HG03196 (cell line): ENCODE results near the gene DYRK1A.

Source experiments
- ATAC-seq: cut with Tn5 transposase; IDR thresholded peaks from one replicate; pipeline ENCODE4 v1.9.1; 2021; ENCODE audit not compliant: unreplicated experiment

Gene DYRK1A

GRCh38 chr21:37475186-37475868, 108.8 kb downstream of the DYRK1A start:
- ATAC-seq, result no peak

DNA sequence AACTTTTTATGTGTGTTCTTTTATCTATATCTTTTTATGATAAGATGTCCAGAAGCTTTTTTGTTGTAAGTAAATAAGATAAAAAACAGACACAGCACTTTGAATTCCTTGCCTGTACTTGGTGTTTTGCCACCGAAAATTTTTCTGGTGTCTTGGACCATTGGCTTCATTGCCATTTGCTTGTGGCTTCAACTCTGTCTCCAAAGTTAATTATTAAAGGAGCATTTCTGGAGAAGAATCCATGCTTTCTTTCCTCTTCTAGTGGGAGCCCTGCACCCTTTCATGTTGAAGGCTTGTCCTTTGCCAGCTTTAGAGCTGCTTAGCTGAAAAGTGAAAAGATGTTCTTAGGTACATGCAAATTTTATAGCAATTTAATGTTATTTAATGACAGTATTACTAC, 112.2 kb downstream of the DYRK1A start:
- no peak for ATAC-seq

GRCh38 chr21:37483776-37484175, 117.2 kb downstream of the DYRK1A start:
- ATAC-seq, result no peak

DNA sequence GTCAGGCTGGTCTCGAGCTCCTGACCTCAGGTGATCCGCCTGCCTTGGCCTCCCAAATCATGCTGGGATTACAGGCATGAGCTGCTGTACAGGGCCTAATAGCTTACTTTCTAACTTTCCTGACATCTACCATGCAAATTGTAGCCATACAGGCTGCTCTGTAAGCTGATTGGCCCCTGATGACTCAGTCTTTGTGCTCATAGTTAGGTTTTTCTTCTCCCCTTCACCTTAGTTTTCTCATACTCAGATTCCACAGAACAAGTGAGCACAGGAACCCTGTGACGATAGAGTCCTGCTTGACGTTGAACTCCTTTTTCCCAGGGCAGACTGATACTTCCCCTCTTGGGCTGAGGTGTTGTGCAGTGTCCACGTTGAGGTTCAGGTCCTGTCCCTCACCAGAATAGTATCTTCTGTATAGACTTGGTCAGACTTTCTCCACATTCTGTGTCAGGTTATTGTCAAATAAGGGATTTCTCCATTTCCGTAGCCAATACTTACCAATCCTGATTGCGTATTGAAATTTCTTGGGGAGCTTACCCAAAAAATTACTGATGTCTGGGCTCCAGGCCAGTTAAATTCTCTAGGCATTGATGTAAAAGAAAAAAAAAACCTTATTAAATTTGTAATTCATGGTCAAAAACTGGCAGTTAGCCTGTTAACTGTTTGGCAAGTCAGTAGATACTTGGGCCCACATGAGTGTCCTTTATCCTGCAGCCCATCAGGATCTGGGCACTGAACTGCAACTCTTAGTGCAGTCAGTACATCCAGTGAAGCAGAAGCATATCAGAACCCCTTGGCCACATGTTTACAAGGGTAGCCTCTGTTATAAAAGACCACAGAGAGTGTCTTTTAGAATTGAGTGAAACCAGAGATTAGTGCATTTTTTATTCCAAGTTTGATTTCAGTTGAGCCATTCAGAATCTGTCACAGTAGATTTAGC, 118.2 kb downstream of the DYRK1A start:
- no peak for ATAC-seq

DNA sequence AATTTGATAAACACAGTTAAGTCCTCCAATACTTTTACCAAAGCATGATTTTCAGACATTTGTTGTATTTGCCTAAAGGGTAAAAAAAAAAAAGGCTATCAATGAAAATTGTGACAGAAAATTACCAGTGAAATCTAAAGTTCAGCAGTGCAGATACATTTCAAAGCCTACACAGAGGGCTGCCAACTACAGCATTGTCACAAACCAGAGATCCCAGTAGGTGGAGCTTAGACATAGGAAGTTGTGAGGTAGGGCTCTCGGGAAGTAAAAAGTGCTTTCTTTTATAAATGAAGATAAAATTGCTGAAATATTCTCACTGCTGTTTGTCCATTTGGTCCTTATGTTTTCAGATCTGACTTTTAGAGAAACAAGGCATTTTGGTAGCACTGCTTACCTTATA, 123.0 kb downstream of the DYRK1A start:
- ATAC-seq, result no peak

DNA sequence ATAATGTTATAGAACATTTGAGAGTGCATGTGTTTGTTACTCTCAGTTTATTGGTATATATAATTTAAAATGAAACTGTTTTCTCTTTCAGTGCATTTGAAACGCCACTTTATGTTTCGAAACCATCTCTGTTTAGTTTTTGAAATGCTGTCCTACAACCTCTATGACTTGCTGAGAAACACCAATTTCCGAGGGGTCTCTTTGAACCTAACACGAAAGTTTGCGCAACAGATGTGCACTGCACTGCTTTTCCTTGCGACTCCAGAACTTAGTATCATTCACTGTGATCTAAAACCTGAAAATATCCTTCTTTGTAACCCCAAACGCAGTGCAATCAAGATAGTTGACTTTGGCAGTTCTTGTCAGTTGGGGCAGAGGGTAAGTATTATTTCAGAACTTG, 123.5 kb downstream of the DYRK1A start:
- no peak for ATAC-seq

DNA sequence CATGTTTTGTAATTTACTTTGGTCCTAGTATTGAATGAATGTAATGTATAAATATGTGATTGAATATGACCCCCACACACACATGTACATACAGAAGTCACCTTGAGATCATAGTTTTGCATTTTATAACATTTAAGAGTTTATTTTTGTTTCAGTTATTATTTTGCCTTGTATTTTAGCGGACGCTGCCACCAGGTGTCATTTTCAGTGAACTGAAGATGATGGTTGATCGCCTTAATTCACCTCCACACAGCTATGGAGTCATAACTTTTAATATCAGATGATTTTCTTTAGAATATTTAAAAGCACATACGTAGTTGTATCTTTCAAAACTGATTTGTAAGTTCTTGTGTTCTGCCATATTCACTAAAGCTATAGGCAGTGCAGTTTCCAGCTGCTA, 130.4 kb downstream of the DYRK1A start:
- no peak for ATAC-seq

GRCh38 chr21:37498664-37499063, 132.1 kb downstream of the DYRK1A start:
- ATAC-seq, result no peak

GRCh38 chr21:37502947-37503346, 136.4 kb downstream of the DYRK1A start:
- no peak for ATAC-seq

- no peak for ATAC-seq
Observed at GRCh38 chr21:37503848-37504467, 137.4 kb downstream of the DYRK1A start.

DNA sequence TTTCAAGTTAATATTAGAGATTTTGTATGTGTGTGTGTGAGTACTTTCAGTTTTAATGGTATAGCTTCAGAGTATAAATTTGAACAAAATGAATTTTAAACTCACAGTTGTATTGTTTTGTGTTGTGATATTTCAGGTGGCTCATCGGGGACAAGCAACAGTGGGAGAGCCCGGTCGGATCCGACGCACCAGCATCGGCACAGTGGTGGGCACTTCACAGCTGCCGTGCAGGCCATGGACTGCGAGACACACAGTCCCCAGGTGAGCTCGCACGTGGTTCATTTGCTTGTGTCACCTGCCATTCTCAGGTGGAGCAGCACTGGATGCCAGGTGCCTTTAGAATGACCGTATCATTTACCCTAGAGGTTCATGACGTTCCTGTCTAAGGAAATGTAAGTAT, 139.4 kb downstream of the DYRK1A start:
- ATAC-seq, result no peak

DNA sequence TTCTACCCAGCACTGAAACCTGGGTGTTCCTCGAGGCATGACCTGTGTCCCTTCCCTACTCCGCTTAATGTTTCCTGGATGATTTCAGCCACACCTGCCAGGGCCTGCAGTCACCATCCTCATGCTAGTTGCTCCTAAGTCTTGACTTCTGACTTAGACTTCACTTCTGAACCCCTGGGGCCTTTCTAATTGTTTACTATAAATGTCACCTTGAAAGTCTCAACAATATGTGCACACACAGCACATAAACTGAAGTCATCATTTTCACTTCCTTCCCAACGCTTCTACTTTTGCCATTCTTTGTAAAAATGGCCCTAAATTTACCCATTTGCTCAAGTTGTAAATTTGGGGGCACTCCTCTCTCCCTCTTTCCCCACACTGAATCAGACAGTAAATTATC, 141.1 kb downstream of the DYRK1A start:
- no peak for ATAC-seq

DNA sequence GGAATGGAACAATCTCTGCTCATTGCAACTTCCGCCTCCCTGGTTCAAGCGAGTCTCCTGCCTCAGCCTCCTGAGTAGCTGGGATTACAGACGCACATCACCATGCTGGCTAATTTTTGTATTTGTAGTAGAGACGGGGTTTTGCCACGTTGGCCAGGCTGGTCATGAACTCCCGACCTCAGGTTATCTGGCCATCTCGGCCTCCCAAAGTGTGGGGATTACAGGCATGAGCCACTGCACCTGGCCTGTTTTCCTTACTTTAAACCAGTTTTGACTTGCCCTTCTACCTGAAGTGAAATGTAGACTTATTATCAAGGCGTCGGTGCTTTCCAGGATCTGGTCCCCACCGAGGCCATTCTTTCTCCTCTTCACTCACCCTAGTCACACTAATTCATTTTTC, 141.8 kb downstream of the DYRK1A start:
- ATAC-seq, result no peak

DNA sequence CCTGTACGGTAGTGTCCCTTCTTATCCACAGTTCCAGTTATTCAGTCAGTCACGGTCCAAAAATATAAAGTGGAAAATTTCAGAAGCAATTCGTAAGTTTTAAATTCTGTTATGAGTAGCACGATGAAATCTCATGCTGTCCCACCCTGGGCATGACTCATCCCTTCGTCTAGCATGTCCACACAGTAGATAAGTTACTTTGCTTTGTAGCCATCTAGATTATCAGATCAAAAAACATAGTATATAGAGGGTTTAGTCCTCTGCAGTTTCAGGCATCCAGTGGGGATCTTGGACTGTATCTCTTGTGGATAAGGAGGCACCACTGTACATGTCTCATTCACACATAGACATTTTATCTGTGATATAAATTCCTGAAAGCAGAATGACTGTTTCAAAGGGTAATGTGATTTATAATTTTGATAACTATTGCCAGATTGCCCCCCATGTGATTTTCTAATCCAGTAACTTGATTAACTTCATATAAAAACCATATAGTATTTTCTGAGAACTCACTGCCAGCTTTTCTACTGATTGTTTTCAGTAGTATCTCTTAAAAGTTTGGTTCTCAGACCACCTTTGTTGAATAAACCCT, 143.3 kb downstream of the DYRK1A start:
- ATAC-seq, result no peak

DNA sequence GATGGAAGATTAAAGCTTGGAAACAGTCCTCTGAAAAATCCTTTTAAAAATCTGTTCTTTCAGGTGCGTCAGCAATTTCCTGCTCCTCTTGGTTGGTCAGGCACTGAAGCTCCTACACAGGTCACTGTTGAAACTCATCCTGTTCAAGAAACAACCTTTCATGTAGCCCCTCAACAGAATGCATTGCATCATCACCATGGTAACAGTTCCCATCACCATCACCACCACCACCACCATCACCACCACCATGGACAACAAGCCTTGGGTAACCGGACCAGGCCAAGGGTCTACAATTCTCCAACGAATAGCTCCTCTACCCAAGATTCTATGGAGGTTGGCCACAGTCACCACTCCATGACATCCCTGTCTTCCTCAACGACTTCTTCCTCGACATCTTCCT, 145.3 kb downstream of the DYRK1A start:
- no peak for ATAC-seq

- ATAC-seq, result no peak
Observed at GRCh38 chr21:37513383-37513782, 146.8 kb downstream of the DYRK1A start.

GRCh38 chr21:37514038-37514667, 147.6 kb downstream of the DYRK1A start:
- ATAC-seq, result no peak

- ATAC-seq, result no peak
Observed at GRCh38 chr21:37516998-37517397, 150.4 kb downstream of the DYRK1A start.

- ATAC-seq, result no peak
Observed at GRCh38 chr21:37520801-37521200, 154.2 kb downstream of the DYRK1A start.

DNA sequence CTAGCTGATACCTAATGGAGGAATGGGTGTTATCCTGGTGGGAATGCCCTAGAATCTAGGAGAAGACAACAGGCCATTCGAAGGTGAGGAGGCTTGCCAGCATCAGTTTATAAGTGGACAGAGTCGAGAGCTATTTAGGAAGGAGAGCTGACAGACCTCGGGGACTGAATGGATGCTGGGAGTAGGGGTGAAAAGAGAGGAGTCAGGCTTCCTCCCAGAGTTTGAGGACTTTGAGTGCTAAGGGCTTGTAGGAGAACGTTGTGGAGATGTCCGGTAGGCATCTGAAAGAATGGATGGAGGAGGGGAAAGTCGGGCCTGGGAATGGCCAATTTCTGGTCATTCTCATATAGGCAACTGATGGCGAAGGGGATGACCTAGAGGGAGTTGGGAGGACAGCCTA, 155.1 kb downstream of the DYRK1A start:
- ATAC-seq, result no peak
